Common myeloid progenitor, CD34-positive (primary cell): Measurements from ENCODE around the gene PATZ1.

Experiments
- CTCF ChIA-PET: fragments of 350-600 bp; sonication (Branson Sonifier 250); formaldehyde crosslinking; loops from one replicate; lab custom pipeline; 2021; ENCODE audit warnings: antibody characterized with exemption; lab: Charles Lee
- POLR2A ChIA-PET: fragments of 350-600 bp; sonication (Branson Sonifier 250); formaldehyde crosslinking; loops from one replicate; lab custom pipeline; 2021; ENCODE audit warnings: antibody characterized with exemption; lab: Charles Lee
- DNase-seq, 3 donors: peaks; one replicate each; pipeline versions ENCODE4 v3.0.0 to v3.0.0-alpha.2; 2013
- H3K27ac ChIP-seq, 2 experiments: 1 replicate in 1 of 2; 2 replicates in 1 of 2; pipeline ENCODE4 v1.7.0; 2013; ENCODE audit warnings: inconsistent platforms in 2 of 2, low read length in 2 of 2, mild to moderate bottlenecking in 2 of 2, low read depth in 1 of 2, moderate library complexity in 1 of 2; ENCODE audit not compliant: severe bottlenecking in 2 of 2, insufficient read depth in 1 of 2, poor library complexity in 1 of 2
- H3K27me3 ChIP-seq, 5 experiments: replicated peaks in 2 of 5; 1 replicate in 3 of 5; 2 replicates in 2 of 5; pipeline versions ENCODE4 v1.6.1 to v1.7.0; 2013; ENCODE audit warnings: low read length in 4 of 5, mild to moderate bottlenecking in 2 of 5, moderate library complexity in 2 of 5, inconsistent platforms in 1 of 5; ENCODE audit not compliant: insufficient read depth in 5 of 5, control insufficient read depth in 4 of 5
- H3K36me3 ChIP-seq, 4 experiments: 1 replicate in 2 of 4; 2 replicates in 2 of 4; pipeline versions ENCODE4 v1.6.1 to v1.7.0; 2013; ENCODE audit warnings: low read length in 3 of 4, control low read depth in 1 of 4, mild to moderate bottlenecking in 1 of 4; ENCODE audit not compliant: control insufficient read depth in 4 of 4, insufficient read depth in 4 of 4
- H3K4me1 ChIP-seq, 4 experiments: 1 replicate in 3 of 4; 2 replicates in 1 of 4; pipeline versions ENCODE4 v1.6.1 to v1.7.1; 2013; ENCODE audit warnings: low read length in 3 of 4, mild to moderate bottlenecking in 3 of 4, control low read depth in 1 of 4, inconsistent platforms in 1 of 4, moderate library complexity in 1 of 4; ENCODE audit not compliant: control insufficient read depth in 4 of 4, insufficient read depth in 4 of 4; ENCODE audit errors: control extremely low read depth in 1 of 4
- H3K4me3 ChIP-seq, 7 experiments: 1 replicate in 4 of 7; 2 replicates in 3 of 7; pipeline versions ENCODE4 v1.5.1 to v1.7.0; 2013; ENCODE audit warnings: mild to moderate bottlenecking in 7 of 7, low read length in 6 of 7, moderate library complexity in 6 of 7, inconsistent platforms in 2 of 7, low read depth in 2 of 7, control low read depth in 1 of 7; ENCODE audit not compliant: insufficient read depth in 4 of 7, control insufficient read depth in 1 of 7; ENCODE audit errors: extremely low read depth in 1 of 7
- H3K9me3 ChIP-seq, 5 experiments: 1 replicate in 4 of 5; 2 replicates in 1 of 5; pipeline versions ENCODE4 v1.6.1 to v1.7.1; 2013; ENCODE audit warnings: low read length in 4 of 5, mild to moderate bottlenecking in 2 of 5, inconsistent platforms in 1 of 5, low read depth in 1 of 5, moderate library complexity in 1 of 5; ENCODE audit not compliant: control insufficient read depth in 4 of 5, insufficient read depth in 2 of 5; ENCODE audit errors: control extremely low read depth in 1 of 5
- WGBS: methylation state at CpG from one replicate; pipeline ENCODE4 v1.1.5; 2013; ENCODE audit not compliant: insufficient coverage; 5-methylcytosine and 5-hydroxymethylcytosine counted together

The PATZ1 gene

GRCh38 chr22:31291481-31292235 is 54.5 kb downstream of the PATZ1 start:
- ChIA-PET CTCF (interaction anchor here (0.9 to 14.7 kb wide), 8 partner anchors 10 to 200 kb away, joined by 3 to 128 read pairs (median 7); no protein-coding TSS in a partner anchor), POLR2A (interaction anchor here (1.3 kb wide), 1 partner anchor 22 kb away, joined by 5 read pairs; no protein-coding TSS in a partner anchor)
- H3K9me3 ChIP-seq, result no peaks in the 10 kb centered on the region
- peak overlapping the region; percentile 61 to 82 for H3K27ac ChIP-seq
- peak in 1 of 3 donors; percentile 28 for DNase-seq
- H3K36me3 ChIP-seq, result peaks cover 0 to 20% (median 6%) of the 10 kb centered on the region in 4 experiments
- WGBS, result 0% methylated on average over 13 of the region's 20 CpGs
- peak overlapping the region; percentile 75 to 97 (median 91) for H3K4me3 ChIP-seq
- H3K4me1 ChIP-seq, result peaks cover 10 to 93% (median 63%) of the 10 kb centered on the region in 4 experiments
- no peaks in the 10 kb centered on the region for H3K27me3 ChIP-seq

DNA sequence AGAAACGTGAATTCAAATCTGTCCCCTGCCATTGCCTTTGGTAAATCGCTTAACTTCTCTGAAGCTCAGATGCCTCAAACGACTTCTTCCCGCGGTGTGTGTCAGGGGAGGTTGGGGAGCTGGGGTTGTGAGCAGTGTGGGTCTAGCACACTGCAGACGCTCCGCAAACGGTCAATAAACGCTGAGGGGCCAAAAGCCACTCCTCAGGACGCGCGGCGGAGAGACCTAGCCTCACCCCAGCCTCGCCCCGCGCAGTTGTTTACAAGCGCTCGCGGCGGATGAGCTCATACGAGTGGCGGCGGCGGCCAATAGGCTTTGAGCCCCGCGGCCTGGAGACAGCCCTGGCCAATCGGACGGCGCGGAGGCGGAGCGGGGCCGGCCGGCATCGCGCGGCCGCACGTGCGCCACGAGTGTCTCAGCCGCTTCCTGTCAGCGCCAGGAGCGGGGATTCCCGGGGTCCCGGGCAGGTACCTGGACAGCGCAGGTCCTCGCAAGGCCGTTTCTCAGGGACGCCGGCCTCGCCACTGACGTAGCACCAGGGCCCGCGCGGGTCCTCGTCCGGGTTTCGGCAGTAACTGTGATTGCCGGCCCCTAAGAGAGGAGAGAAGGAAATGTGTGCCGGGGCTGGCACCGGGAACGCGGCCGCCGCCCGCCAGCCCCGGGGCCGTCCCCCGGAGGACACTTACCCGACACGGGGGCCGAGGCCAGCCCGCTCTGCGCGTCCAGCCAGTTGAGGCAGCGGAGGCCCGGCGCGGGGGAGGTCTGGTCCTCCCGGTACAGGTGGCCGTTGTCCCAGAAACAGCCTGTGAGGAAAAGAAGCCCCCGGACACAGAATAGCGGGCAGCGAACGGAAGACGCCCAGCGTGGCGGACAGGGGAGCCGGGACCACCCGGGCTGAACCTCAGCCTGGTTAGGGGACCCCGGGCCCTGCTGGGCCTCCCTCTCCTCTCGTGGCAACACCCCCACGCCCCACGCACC is 55.4 kb downstream of the PATZ1 start:
- CTCF ChIA-PET, result interaction anchor here (0.7 to 14.7 kb wide), 10 partner anchors 11 to 322 kb away, joined by 3 to 128 read pairs (median 4); partner anchors contain the start of genes MORC2 and RNF185
- H3K36me3 ChIP-seq, result peaks cover 0 to 22% (median 6%) of the 10 kb centered on the region in 4 experiments
- POLR2A ChIA-PET, result interaction anchor here (0.7 to 2.0 kb wide), 6 partner anchors 9 to 56 kb away, joined by 4 to 9 read pairs (median 5); partner anchors contain the start of gene PATZ1
- no peaks in the 10 kb centered on the region for H3K27me3 ChIP-seq
- peaks cover 12 to 93% (median 70%) of the 10 kb centered on the region in 4 experiments for H3K4me1 ChIP-seq
- H3K27ac ChIP-seq, result peak overlapping the region; percentile 61 to 84
- WGBS, result under 1% methylated on average over 75 of the region's 95 CpGs
- no peaks in the 10 kb centered on the region for H3K9me3 ChIP-seq
- peak; percentile 81 to 94 (median 91) for DNase-seq
- H3K4me3 ChIP-seq, result peak overlapping the region; percentile 75 to 97 (median 91)

- peaks cover under 1 to 35% (median 8%) of the 10 kb centered on the region in 4 experiments for H3K36me3 ChIP-seq
- WGBS, result 87% methylated on average over 7 of the region's 13 CpGs
- no peaks in the 10 kb centered on the region for H3K9me3 ChIP-seq
- ChIA-PET CTCF (interaction anchor here (1.0 to 14.7 kb wide), 6 partner anchors 8 to 50 kb away, joined by 3 to 128 read pairs (median 10); no protein-coding TSS in a partner anchor), POLR2A (interaction anchor here (1.5 to 2.0 kb wide), 3 partner anchors 8 to 54 kb away, joined by 4 to 9 read pairs (median 8); no protein-coding TSS in a partner anchor)
- H3K27ac ChIP-seq, result peak overlapping the region in 1 of 2 experiments; percentile 84
- peaks cover 17 to 97% (median 81%) of the 10 kb centered on the region in 4 experiments for H3K4me1 ChIP-seq
- DNase-seq, result no peak
- H3K4me3 ChIP-seq, result peak overlapping the region in 4 of 7 experiments; percentile 51 to 97 (median 94)
- H3K27me3 ChIP-seq, result no peaks in the 10 kb centered on the region
These were observed 56.8 kb downstream of the PATZ1 start for GRCh38 chr22:31289344-31289743.

DNA sequence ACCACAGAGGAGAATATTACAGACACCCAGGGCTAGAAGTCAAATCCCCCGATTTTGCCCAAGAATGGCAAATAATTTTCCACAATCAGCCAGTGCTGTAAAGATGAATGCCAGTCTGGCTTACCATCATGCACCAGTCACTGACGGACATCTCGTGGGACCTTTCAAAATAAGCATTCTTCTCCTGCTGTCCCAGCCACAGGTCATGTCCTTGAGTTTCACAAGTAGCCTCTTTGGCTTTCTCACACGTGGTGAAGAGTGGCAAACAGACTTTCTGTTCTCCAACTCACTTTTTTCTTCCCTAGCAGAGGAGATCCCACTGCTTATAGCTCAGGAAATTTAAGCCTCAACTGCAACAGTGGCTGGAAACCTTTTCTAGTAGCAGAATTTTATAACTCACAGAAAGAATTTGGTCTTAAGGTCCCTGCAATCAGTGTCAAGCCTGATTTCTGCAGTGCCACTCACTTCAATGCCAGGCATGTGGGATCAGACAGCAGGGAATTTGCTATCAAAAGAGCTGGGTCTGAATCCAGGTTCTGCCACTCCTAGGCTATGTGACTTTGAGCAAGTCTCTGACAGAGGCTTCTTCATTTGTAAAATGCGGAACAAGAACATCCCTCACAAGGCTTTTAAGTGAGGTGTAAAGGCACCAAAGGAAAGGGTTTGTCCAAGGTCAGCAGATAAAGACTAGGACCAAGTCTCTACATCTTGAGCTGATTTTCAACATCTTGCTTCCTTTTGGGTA is 57.5 kb downstream of the PATZ1 start:
- H3K4me3 ChIP-seq, result no peak overlapping the region
- H3K4me1 ChIP-seq, result peaks cover 19 to 96% (median 83%) of the 10 kb centered on the region in 4 experiments
- H3K36me3 ChIP-seq, result peaks cover 3 to 42% (median 11%) of the 10 kb centered on the region in 4 experiments
- DNase-seq, result no peak
- no peaks in the 10 kb centered on the region for H3K9me3 ChIP-seq
- POLR2A ChIA-PET, result no interaction called here
- WGBS, result 66% methylated on average over 5 of the region's 5 CpGs
- CTCF ChIA-PET, result interaction anchor here (1.0 to 14.7 kb wide), 7 partner anchors 8 to 206 kb away, joined by 3 to 128 read pairs (median 4); no protein-coding TSS in a partner anchor
- H3K27ac ChIP-seq, result no peak overlapping the region
- H3K27me3 ChIP-seq, result no peaks in the 10 kb centered on the region

DNA sequence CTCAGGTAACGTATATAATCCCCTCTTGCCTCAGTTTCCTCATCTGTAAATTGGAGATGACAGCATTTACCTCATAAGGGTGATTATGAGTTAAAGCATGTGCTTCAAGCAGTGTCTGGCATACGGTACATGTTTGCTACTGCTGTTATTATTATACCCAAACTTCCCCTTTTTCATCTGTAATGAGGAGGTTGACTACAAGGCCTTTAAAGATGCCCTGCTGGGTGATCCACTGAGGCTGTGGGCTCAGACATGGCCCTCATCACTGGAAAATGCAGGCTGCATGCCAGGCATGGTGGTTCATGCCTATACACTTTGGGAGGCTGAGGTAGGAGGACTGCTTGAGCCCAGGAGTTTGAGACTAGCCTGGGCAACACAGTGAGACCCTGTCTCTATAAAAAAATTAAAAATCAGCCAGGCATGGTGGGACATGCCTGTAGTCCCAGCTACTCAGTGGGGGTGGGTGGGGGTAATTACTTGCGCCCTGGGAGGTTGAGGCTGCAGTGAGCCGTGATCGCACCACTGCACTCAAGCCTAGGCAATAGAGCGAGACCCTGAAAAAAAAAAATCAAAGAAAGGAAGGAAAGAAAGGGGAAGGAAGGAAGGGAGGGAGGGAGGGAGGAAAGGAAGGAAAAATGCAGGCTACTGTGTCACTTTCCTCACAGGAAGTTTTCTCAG is 58.2 kb downstream of the PATZ1 start:
- peaks cover 3 to 49% (median 17%) of the 10 kb centered on the region in 4 experiments for H3K36me3 ChIP-seq
- peaks cover 19 to 90% (median 79%) of the 10 kb centered on the region in 4 experiments for H3K4me1 ChIP-seq
- peak overlapping the region; percentile 37 to 47 for H3K27ac ChIP-seq
- no peak overlapping the region for H3K4me3 ChIP-seq
- peak in 2 of 3 donors; percentile 56 to 65 for DNase-seq
- H3K27me3 ChIP-seq, result no peaks in the 10 kb centered on the region
- H3K9me3 ChIP-seq, result no peaks in the 10 kb centered on the region
- POLR2A ChIA-PET, result no interaction called here
- CTCF ChIA-PET, result interaction anchor here (1.2 to 5.2 kb wide), 3 partner anchors 14 to 205 kb away, joined by 3 to 24 read pairs (median 15); no protein-coding TSS in a partner anchor
- WGBS, result 100% methylated on average over 2 of the region's 6 CpGs
